ENCODE results near the gene KRT31. TPM values are rescaled to one million over a fixed set of nuclear protein-coding genes. Genes with fewer than 3 reads are reported as not detected.
"Not testable (repeated sequence)": the region's sequence is repeated elsewhere in the genome, so short reads cannot be mapped to it uniquely, and the experiment has no call there.

KRT31 gene
- total RNA-seq, 1 donor from 2014 or later, result not detected

- no peaks in the 10 kb centered on the region for H3K27me3 Mint-ChIP-seq (ENCODE audit: unreplicated experiment)
- no peak for TF ChIP-seq CTCF (IDR thresholded peaks at IDR 0.05)
- H3K27ac Mint-ChIP-seq (ENCODE audit: unreplicated experiment), result no peak overlapping the region
- H3K4me3 Mint-ChIP-seq (ENCODE audit: unreplicated experiment), result no peak overlapping the region
- H3K36me3 Mint-ChIP-seq (ENCODE audit: unreplicated experiment), result no peaks in the 10 kb centered on the region
- H3K4me1 Mint-ChIP-seq (ENCODE audit: unreplicated experiment), result peaks cover 1% of the 10 kb centered on the region
- H3K9me3 Mint-ChIP-seq (ENCODE audit: unreplicated experiment), result no peaks in the 10 kb centered on the region
- DNase-seq (ENCODE audit: extremely low spot score, unreplicated experiment), result no peak
These were observed 1.1 kb downstream of the KRT31 start for GRCh38 chr17:41396340-41396739.

GRCh38 chr17:41395611-41396010, 1.8 kb downstream of the KRT31 start:
- H3K4me3 Mint-ChIP-seq (ENCODE audit: unreplicated experiment), result no peak overlapping the region
- H3K9me3 Mint-ChIP-seq (ENCODE audit: unreplicated experiment), result no peaks in the 10 kb centered on the region
- H3K27ac Mint-ChIP-seq (ENCODE audit: unreplicated experiment), result no peak overlapping the region
- peaks cover 3% of the 10 kb centered on the region for H3K4me1 Mint-ChIP-seq (ENCODE audit: unreplicated experiment)
- no peak for TF ChIP-seq CTCF (IDR thresholded peaks at IDR 0.05)
- no peak for DNase-seq (ENCODE audit: extremely low spot score, unreplicated experiment)
- no peaks in the 10 kb centered on the region for H3K27me3 Mint-ChIP-seq (ENCODE audit: unreplicated experiment)
- H3K36me3 Mint-ChIP-seq (ENCODE audit: unreplicated experiment), result no peaks in the 10 kb centered on the region

GRCh38 chr17:41395044-41395443, 2.4 kb downstream of the KRT31 start:
- not testable (repeated sequence) for H3K9me3 Mint-ChIP-seq (ENCODE audit: unreplicated experiment); H3K27me3 Mint-ChIP-seq (ENCODE audit: unreplicated experiment); H3K27ac Mint-ChIP-seq (ENCODE audit: unreplicated experiment); H3K36me3 Mint-ChIP-seq (ENCODE audit: unreplicated experiment); H3K4me1 Mint-ChIP-seq (ENCODE audit: unreplicated experiment); H3K4me3 Mint-ChIP-seq (ENCODE audit: unreplicated experiment); DNase-seq (ENCODE audit: extremely low spot score, unreplicated experiment)

GRCh38 chr17:41394254-41394996, 3.0 kb downstream of the KRT31 start:
- no peak for DNase-seq (ENCODE audit: extremely low spot score, unreplicated experiment)
- H3K4me3 Mint-ChIP-seq (ENCODE audit: unreplicated experiment), result no peak overlapping the region
- H3K27me3 Mint-ChIP-seq (ENCODE audit: unreplicated experiment), result no peaks in the 10 kb centered on the region
- H3K27ac Mint-ChIP-seq (ENCODE audit: unreplicated experiment), result no peak overlapping the region
- no peaks in the 10 kb centered on the region for H3K9me3 Mint-ChIP-seq (ENCODE audit: unreplicated experiment)
- no peaks in the 10 kb centered on the region for H3K36me3 Mint-ChIP-seq (ENCODE audit: unreplicated experiment)
- TF ChIP-seq CTCF (IDR thresholded peaks at IDR 0.05), result no peak
- peaks cover 9% of the 10 kb centered on the region for H3K4me1 Mint-ChIP-seq (ENCODE audit: unreplicated experiment)

GRCh38 chr17:41393826-41394225, 3.6 kb downstream of the KRT31 start:
- H3K27ac Mint-ChIP-seq (ENCODE audit: unreplicated experiment), result no peak overlapping the region
- peaks cover 9% of the 10 kb centered on the region for H3K4me1 Mint-ChIP-seq (ENCODE audit: unreplicated experiment)
- no peaks in the 10 kb centered on the region for H3K36me3 Mint-ChIP-seq (ENCODE audit: unreplicated experiment)
- H3K4me3 Mint-ChIP-seq (ENCODE audit: unreplicated experiment), result no peak overlapping the region
- no peaks in the 10 kb centered on the region for H3K9me3 Mint-ChIP-seq (ENCODE audit: unreplicated experiment)
- DNase-seq (ENCODE audit: extremely low spot score, unreplicated experiment), result no peak
- H3K27me3 Mint-ChIP-seq (ENCODE audit: unreplicated experiment), result no peaks in the 10 kb centered on the region
- no peak for TF ChIP-seq CTCF (IDR thresholded peaks at IDR 0.05)

All from osteocyte (in vitro differentiated cells).